GM21825 (cell line): ENCODE measurements around the gene PKP1.

Experiments used
- ATAC-seq: cut with Tn5 transposase; IDR thresholded peaks from one replicate; pipeline ENCODE4 v1.9.1; 2021; ENCODE audit warnings: mild to moderate bottlenecking, moderate library complexity; ENCODE audit not compliant: unreplicated experiment

PKP1 gene

DNA sequence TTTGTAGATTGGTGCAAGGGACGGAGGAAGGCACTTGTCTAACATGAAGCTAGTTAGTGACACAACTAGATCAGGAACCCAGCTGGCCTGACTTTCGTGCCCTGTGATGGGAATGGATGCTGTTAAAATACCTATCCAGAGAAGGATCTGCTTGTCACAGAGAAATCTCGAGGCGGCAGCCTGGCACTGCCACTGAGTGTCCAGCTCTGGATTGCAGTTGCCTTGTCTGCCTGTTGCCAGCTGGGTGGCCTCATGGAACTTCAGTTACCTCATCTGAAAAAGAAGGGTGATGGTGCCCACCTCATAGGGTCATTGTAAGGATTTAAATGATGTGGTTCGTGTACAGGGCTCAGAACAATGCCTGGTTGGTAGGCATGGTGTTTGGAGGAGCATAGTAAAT lies 2.4 kb upstream of the PKP1 start:
- ATAC-seq = no peak

DNA sequence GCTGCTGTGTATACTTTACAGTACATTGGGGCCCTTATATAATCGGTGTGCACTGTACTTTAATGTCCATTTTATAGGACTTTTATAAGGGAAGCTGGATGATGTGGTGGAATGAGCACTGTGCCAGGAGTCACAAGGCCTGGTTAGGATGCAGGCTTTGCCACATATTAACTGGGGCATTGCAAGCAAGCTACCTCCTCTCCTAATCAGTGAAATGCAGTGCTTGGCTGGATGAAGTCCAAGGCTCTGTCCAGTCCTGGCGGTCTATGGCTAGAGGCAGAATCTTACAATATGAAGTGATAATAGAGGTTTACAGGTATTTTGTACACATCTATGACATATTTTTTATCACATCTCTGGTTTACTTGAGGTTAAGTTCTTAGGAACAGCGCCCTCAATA lies 1.7 kb upstream of the PKP1 start:
- ATAC-seq = no peak

DNA sequence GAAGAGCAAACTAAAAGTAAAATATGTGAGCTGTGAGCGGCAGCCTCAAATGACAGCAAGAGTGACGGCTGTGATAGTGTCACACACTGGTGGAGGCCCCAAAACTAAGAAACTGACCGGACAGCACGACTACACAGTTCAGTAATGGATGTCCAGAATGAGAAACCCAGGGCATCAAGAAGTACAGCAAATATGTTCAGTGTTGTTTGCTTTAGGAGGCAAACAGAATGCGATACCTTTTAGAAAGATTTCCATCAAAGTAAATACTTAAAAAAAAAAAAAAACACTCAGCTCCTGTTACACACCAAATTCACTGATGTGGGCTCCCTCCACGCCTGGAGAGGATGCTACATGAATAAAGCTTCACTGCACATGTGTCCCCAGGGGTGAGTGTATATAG lies 1.1 kb upstream of the PKP1 start:
- ATAC-seq = no peak

DNA sequence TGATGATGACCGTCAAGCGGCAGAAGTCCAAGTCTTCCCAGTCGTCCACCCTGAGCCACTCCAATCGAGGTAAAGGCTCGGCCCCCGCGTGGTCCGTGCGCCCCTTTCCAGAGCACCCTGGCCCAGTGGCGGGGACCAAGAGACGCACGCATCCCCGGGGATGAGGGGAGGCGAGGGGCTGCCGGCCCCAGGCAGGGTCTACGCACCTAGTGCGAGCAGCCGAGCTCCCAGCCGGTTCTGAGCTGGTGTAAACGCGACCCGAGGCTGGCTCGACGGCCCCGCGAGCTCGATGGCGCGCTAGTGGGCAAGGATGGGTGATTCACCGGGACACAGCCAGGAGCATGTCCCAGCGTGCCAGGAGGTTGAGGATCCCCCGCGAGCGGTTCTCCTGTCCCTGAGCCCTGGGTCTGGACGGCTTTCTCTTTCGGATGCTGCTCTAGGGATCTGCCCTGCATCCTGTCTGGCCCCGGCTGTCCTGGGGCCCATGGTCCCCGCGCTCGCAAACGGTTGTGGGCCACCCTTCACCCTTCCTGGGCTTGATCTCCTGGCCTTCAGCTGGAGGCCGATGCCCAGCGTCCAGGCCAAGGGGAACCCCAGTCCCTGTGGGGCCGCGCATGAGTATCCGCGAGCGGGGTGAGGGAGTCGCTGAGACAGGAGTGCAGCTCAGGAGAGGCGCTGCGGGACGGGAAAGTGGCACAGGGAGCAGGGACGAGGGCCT lies 689 bp downstream of the PKP1 start:
- ATAC-seq = no peak

DNA sequence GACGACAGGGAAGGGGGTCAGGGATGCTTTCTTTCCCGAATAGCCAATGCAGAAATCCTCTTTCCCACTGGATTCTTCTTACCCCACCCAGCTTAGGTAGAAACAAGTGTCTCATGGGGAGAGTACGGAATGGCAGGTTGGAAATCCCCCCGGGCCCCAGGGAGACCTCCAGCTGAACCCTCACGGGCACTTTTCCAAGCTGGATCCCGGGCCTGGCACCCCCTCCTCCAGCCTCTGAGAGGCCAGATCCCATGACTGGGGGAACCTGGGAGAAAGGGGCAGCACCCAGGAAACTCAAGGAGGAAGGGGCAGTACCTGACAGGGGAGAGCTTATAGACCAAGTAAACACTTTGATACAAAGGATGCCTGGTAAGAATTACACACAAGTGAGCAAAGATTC lies 1.3 kb downstream of the PKP1 start:
- ATAC-seq = no peak

DNA sequence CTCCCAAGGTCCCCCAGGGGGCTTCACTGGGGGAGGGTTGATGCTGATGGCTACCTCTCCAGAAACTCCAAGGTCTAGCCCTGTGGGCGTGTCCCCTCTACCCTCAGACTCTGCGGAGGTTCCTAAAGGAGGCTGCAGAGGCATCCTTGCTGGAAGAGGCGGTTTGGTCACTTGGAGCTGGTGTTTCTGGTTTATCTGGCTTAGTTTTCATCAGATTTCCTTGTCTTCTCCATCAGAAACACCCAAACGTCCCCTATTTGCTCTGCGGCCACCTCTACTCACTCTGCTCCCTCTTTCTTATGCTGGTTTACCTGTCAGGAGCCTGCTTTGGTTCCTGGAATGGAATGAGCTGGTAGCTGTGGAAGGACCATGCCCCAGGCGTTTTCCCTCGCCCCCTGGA lies 2.5 kb downstream of the PKP1 start:
- no peak for ATAC-seq

DNA sequence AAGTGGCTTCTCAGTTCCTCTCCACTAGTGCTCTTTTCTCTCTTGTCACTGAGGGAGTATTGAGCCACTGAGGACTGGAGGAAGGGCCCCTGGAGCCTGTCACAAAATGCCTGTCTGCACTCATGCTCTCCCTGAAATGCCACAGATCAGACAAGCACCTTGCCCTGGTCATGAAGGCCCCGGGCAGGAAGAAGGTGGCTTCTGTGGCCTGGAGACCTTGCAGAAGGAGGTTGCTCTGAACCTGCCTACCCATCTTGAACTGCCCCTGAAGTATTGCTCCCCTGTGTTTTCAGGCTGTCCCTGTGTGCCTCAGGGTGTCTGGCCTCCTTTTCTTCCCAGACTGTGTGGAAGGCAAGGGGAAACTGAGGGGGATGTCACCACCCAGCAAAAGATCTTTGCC lies 3.1 kb downstream of the PKP1 start:
- ATAC-seq = no peak

- ATAC-seq = no peak
These were observed 4.7 kb downstream of the PKP1 start for GRCh38 chr1:201288007-201288406.

DNA sequence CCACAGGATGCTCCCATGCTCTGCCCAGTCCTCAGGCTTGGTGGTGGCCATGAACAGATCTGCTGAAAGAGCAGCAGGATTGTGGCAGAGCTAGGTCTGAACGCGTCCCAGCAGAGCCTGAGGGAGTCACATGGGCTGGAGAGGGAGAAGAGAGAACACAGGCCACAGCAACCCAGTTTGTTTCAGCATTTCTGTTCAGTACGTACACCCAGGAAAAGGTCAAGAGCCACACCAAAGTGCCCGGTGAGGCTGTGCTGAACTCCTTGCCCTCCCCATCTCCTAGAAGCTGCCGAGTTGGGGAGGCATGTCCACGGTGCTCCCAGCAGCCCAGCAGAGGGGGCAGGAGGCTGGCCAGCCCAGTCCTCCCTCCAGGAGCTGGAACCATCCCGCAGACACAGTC lies 5.5 kb downstream of the PKP1 start:
- no peak for ATAC-seq

DNA sequence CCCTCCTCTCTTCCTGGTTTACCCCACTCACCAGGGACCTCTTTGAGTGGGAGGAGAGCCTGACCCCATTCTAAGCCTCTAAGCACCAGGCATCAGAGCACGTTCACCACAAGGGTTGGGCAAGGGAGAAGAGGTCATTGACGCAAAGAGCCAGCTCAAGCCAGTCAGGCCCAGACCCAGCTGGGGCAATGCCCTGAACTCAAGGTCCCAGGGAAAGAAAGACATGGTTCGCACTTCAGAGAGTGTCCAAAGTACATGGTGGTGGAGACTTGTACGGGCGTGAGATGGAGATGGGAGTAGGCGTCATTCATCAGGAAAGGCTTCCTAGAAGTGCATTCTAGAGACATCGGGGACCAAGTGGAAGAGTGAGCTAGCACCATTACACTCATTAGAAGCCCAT lies 7.2 kb downstream of the PKP1 start:
- ATAC-seq = no peak

- no peak for ATAC-seq
These were observed 8.6 kb downstream of the PKP1 start for GRCh38 chr1:201291916-201292315.

DNA sequence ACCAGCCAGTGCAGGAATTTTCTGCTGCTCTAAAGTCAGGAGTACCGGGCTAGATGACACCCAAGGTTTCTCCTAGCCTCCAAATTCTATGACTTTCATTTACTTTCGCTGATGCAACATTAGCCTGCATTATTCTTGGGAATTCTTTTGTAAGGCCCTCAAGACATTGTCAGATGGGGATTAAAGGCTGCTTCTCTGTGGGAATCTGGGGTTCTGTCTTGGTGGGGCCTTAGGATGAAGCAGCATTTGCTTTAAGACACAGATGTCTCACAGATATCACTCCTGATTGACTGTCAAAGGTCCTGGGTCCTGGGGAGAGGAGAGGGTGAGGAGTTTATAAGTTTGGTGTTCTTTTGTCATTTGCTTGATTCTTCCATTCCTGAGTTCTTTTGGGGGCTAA lies 11.6 kb downstream of the PKP1 start:
- no peak for ATAC-seq

DNA sequence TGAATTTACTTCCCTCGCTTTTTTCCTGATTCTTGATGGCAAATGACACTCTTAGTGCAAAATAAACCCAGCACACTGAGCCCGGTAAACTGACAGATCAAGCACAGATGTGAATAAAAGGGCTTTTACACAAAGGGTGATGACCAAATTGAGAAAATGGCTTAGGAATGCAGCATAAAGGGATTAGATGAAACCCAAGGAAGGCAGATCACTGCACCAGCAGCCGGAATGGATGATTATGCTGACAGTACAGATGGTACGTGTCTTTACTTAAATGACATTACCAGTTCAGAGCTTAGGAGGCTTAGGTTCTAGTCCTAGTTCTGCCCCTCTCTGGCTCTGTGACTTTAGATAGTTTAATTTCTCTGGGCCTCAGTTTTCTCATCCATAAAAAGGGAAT lies 12.0 kb downstream of the PKP1 start:
- ATAC-seq = no peak

DNA sequence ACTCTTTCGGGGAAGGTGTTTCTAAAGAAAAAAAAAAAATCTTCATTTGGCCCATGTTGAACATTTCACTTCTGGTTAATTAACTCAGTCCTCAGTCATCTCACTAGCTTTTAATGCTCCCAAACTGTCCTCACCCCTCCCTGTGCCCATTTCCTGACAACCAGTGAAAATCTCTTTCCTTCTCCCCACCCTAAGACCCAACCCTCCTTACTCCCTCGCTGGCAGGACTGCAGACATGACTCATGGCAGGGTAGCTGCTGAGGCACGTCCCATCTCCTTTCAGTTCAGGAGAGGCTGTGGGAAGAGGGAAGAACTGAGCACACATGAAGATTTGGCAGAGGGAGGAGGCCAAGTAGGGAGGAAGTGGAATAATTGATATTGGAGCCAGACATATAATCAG lies 12.6 kb downstream of the PKP1 start:
- ATAC-seq = no peak

- ATAC-seq = no peak
These were observed 13.0 kb downstream of the PKP1 start for GRCh38 chr1:201296352-201296751.

- no peak for ATAC-seq
These were observed 15.4 kb downstream of the PKP1 start for GRCh38 chr1:201298396-201299381.

- no peak for ATAC-seq
These were observed 16.7 kb downstream of the PKP1 start for GRCh38 chr1:201299968-201300367.

- ATAC-seq = no peak
These were observed 17.3 kb downstream of the PKP1 start for GRCh38 chr1:201300641-201301040.

- no peak for ATAC-seq
These were observed 19.2 kb downstream of the PKP1 start for GRCh38 chr1:201302163-201303152.

DNA sequence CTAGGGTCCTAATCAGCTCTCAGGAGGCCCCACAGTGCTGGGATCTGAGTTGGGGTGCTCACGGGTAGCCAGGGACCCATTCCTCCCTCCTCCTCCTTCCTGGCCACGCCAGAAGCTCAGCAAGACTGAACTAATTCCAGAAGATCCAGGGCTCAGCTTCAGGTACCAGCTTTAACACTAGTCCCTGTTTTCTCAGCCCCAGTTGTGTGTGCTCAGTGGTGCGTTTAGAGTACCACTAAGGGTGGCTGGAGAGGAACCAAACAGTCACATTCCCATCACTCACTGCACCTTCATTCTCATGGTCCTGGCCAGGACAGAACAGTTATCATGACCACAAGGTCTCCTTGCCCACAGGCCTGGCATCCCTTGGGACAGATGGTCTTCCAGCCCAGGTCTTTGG lies 20.8 kb downstream of the PKP1 start:
- ATAC-seq = no peak

GRCh38 chr1:201305815-201306214 lies 22.5 kb downstream of the PKP1 start:
- ATAC-seq = no peak
